CD4-positive, CD25-positive, alpha-beta regulatory T cell (primary cell): ENCODE results near the gene PYHIN1. TPM values are rescaled to one million over a fixed set of nuclear protein-coding genes. Genes with fewer than 3 reads are reported as not detected.

Experiments
- ATAC-seq, 2 donors: fragments of 150-1000 bp; cut with Tn5 transposase; one replicate each; pipeline ENCODE4 v1.10.0; 2021; ENCODE audit warnings: low read depth in 2 of 2, moderate number of reproducible peaks in 2 of 2, moderate library complexity in 1 of 2
- DNase-seq, 3 donors: peaks; one replicate each; pipeline versions ENCODE4 v3.0.0 to v3.0.0-alpha.2; 2012 to 2022; ENCODE audit warnings: mixed read lengths in 1 of 3
- H3K27ac ChIP-seq: one replicate; pipeline ENCODE4 v1.7.0; 2013; ENCODE audit warnings: mild to moderate bottlenecking, low read length; ENCODE audit not compliant: insufficient read depth, poor library complexity, severe bottlenecking
- H3K27me3 ChIP-seq: one replicate; pipeline ENCODE4 v1.7.0; 2013; ENCODE audit warnings: low read length; ENCODE audit not compliant: control insufficient read depth, insufficient read depth
- H3K36me3 ChIP-seq: one replicate; pipeline ENCODE4 v1.7.0; 2013; ENCODE audit warnings: mild to moderate bottlenecking, low read length, moderate library complexity; ENCODE audit not compliant: control insufficient read depth, insufficient read depth
- H3K4me1 ChIP-seq: 2 replicates; pipeline ENCODE4 v1.7.0; 2013; ENCODE audit warnings: mild to moderate bottlenecking, low read length; ENCODE audit not compliant: insufficient read depth, control insufficient read depth, poor library complexity, severe bottlenecking
- H3K4me3 ChIP-seq: one replicate; pipeline ENCODE4 v1.7.0; 2013; ENCODE audit warnings: low read depth, mild to moderate bottlenecking, low read length, moderate library complexity
- H3K9me3 ChIP-seq, 2 experiments: 1 replicate in 1 of 2; 2 replicates in 1 of 2; pipeline ENCODE4 v1.7.0; 2013; ENCODE audit warnings: low read length in 2 of 2, mild to moderate bottlenecking in 1 of 2, moderate library complexity in 1 of 2; ENCODE audit not compliant: control insufficient read depth in 2 of 2
- H3K27ac Mint-ChIP-seq, 3 donors: one replicate each; pipeline ENCODE4 v1.8.0; 2020 to 2022; ENCODE audit warnings: mild to moderate bottlenecking in 3 of 3, mixed read lengths in 3 of 3, moderate library complexity in 2 of 3
- H3K27me3 Mint-ChIP-seq: one replicate; pipeline ENCODE4 v1.8.0; 2022; ENCODE audit warnings: mild to moderate bottlenecking, mixed read lengths
- H3K36me3 Mint-ChIP-seq: one replicate; pipeline ENCODE4 v1.8.0; 2020; ENCODE audit warnings: mixed read lengths
- H3K4me1 Mint-ChIP-seq, 4 donors: one replicate each; pipeline ENCODE4 v1.8.0; 2020 to 2022; ENCODE audit warnings: mixed read lengths in 4 of 4, mild to moderate bottlenecking in 1 of 4
- H3K4me3 Mint-ChIP-seq, 4 donors: one replicate each; pipeline ENCODE4 v1.8.0; 2020 to 2022; ENCODE audit warnings: mild to moderate bottlenecking in 4 of 4, mixed read lengths in 4 of 4, moderate library complexity in 3 of 4
- H3K9me3 Mint-ChIP-seq, 7 donors: one replicate each; pipeline ENCODE4 v1.8.0; 2020 to 2022; ENCODE audit warnings: mixed read lengths in 7 of 7, mild to moderate bottlenecking in 3 of 7, moderate library complexity in 2 of 7
- polyA plus RNA-seq, 4 donors: library from polyadenylated mRNA; unstranded; fragments of 300-500 nt; fragmentation: Illumina TruSeq; gene quantifications; one replicate each; pipeline ENCODE4 v1.2.3, GENCODE V29; 2021
- total RNA-seq: library from RNA; stranded (reverse); gene quantifications from one replicate; pipeline ENCODE4 v1.2.3, GENCODE V29; 2022

Gene PYHIN1
- total and polyA plus RNA-seq, 5 donors from 2014 or later: 97.3 to 112 (median 98.6) TPM

GRCh38 chr1:158998037-158998780 is 66.9 kb downstream of the PYHIN1 start:
- peak overlapping the region; percentile 22 to 91 (median 44) for H3K4me3 Mint-ChIP-seq
- peaks cover 21% of the 10 kb centered on the region for H3K36me3 Mint-ChIP-seq
- Histone ChIP-seq H3K4me1 (peaks cover 28% of the 10 kb centered on the region), H3K36me3 (peaks cover 8% of the 10 kb centered on the region), H3K27ac (peak overlapping the region; percentile 48), H3K4me3 (peak overlapping the region; percentile 67), H3K9me3 (no peaks in the 10 kb centered on the region), H3K27me3 (no peaks in the 10 kb centered on the region)
- H3K4me1 Mint-ChIP-seq: peaks cover 24 to 43% (median 42%) of the 10 kb centered on the region in 4 donors
- peak overlapping the region in 2 of 3 donors; percentile 8 to 97 for H3K27ac Mint-ChIP-seq
- ATAC-seq (peak; percentile 25 to 29), DNase-seq (no peak)
- no peaks in the 10 kb centered on the region for H3K27me3 Mint-ChIP-seq
- peaks cover 0 to 8% (median 0%) of the 10 kb centered on the region in 7 donors for H3K9me3 Mint-ChIP-seq

- Mint-ChIP-seq H3K9me3 (peaks cover 0 to 3% (median 0%) of the 10 kb centered on the region in 7 donors), H3K4me3 (peak overlapping the region; percentile 14 to 91 (median 42)), H3K36me3 (peaks cover 15% of the 10 kb centered on the region), H3K4me1 (peaks cover 24 to 43% (median 42%) of the 10 kb centered on the region in 4 donors), H3K27me3 (no peaks in the 10 kb centered on the region), H3K27ac (peak overlapping the region in 1 of 3 donors; percentile 97)
- Histone ChIP-seq H3K27me3 (no peaks in the 10 kb centered on the region), H3K27ac (no peak overlapping the region), H3K9me3 (no peaks in the 10 kb centered on the region), H3K4me3 (peak overlapping the region; percentile 67), H3K36me3 (peaks cover 4% of the 10 kb centered on the region), H3K4me1 (peaks cover 28% of the 10 kb centered on the region)
- peak; percentile 32 to 84 (median 76) for DNase-seq
- peak; percentile 60 to 68 for ATAC-seq
These were observed 67.4 kb downstream of the PYHIN1 start for GRCh38 chr1:158998781-158999161.

GRCh38 chr1:158999316-159000069 is 68.1 kb downstream of the PYHIN1 start:
- H3K4me1 Mint-ChIP-seq: peaks cover 24 to 43% (median 42%) of the 10 kb centered on the region in 4 donors

GRCh38 chr1:159000070-159000409 is 68.7 kb downstream of the PYHIN1 start:
- ATAC-seq: no peak
- H3K27ac Mint-ChIP-seq: peak overlapping the region in 1 of 3 donors; percentile 34
- H3K4me3 ChIP-seq: no peak overlapping the region

More at GRCh38 chr1:158999316-159000069, 68.1 kb downstream of the PYHIN1 start:
- Histone ChIP-seq H3K4me1 (peaks cover 28% of the 10 kb centered on the region), H3K9me3 (no peaks in the 10 kb centered on the region), H3K27ac (no peak overlapping the region), H3K36me3 (peaks cover 4% of the 10 kb centered on the region), H3K27me3 (no peaks in the 10 kb centered on the region), H3K4me3 (no peak overlapping the region)
- H3K27me3 Mint-ChIP-seq: no peaks in the 10 kb centered on the region
- H3K27ac Mint-ChIP-seq: no peak overlapping the region
- H3K9me3 Mint-ChIP-seq: peaks cover 0 to 1% (median 0%) of the 10 kb centered on the region in 7 donors
- peaks cover 11% of the 10 kb centered on the region for H3K36me3 Mint-ChIP-seq
- no peak for ATAC-seq
- no peak overlapping the region for H3K4me3 Mint-ChIP-seq
- DNase-seq: no peak

GRCh38 chr1:159000625-159001024 is 69.3 kb downstream of the PYHIN1 start:
- no peak overlapping the region for H3K27ac ChIP-seq
- no peaks in the 10 kb centered on the region for H3K9me3 ChIP-seq
- peaks cover 24% of the 10 kb centered on the region for H3K4me1 ChIP-seq
- peak overlapping the region in 1 of 4 donors; percentile 13 for H3K4me3 Mint-ChIP-seq
- H3K4me1 Mint-ChIP-seq: peaks cover 17 to 38% (median 34%) of the 10 kb centered on the region in 4 donors
- no peak overlapping the region for H3K4me3 ChIP-seq
- H3K36me3 ChIP-seq: peaks cover 4% of the 10 kb centered on the region
- H3K27me3 Mint-ChIP-seq: no peaks in the 10 kb centered on the region
- peaks cover 4% of the 10 kb centered on the region for H3K36me3 Mint-ChIP-seq
- no peak overlapping the region for H3K27ac Mint-ChIP-seq
- no peaks in the 10 kb centered on the region for H3K9me3 Mint-ChIP-seq
- H3K27me3 ChIP-seq: no peaks in the 10 kb centered on the region
- ATAC-seq (no peak), DNase-seq (no peak)

More at GRCh38 chr1:159000070-159000409, 68.7 kb downstream of the PYHIN1 start:
- no peaks in the 10 kb centered on the region for H3K9me3 Mint-ChIP-seq
- no peak for DNase-seq
- H3K4me1 ChIP-seq: peaks cover 28% of the 10 kb centered on the region
- H3K9me3 ChIP-seq: no peaks in the 10 kb centered on the region
- no peaks in the 10 kb centered on the region for H3K27me3 Mint-ChIP-seq
- H3K36me3 Mint-ChIP-seq: peaks cover 6% of the 10 kb centered on the region
- H3K27me3 ChIP-seq: no peaks in the 10 kb centered on the region
- H3K36me3 ChIP-seq: peaks cover 4% of the 10 kb centered on the region
- H3K27ac ChIP-seq: no peak overlapping the region
- peaks cover 23 to 40% (median 38%) of the 10 kb centered on the region in 4 donors for H3K4me1 Mint-ChIP-seq
- H3K4me3 Mint-ChIP-seq: no peak overlapping the region

GRCh38 chr1:159005161-159005560 is 73.8 kb downstream of the PYHIN1 start:
- peak overlapping the region in 2 of 3 donors; percentile 11 to 82 for H3K27ac Mint-ChIP-seq
- DNase-seq: no peak
- H3K27me3 ChIP-seq: no peaks in the 10 kb centered on the region
- H3K4me1 Mint-ChIP-seq: peaks cover 7 to 46% (median 29%) of the 10 kb centered on the region in 4 donors
- peaks cover 3% of the 10 kb centered on the region for H3K36me3 Mint-ChIP-seq
- no peak for ATAC-seq
- H3K9me3 ChIP-seq: no peaks in the 10 kb centered on the region
- H3K4me1 ChIP-seq: peaks cover 20% of the 10 kb centered on the region
- H3K27me3 Mint-ChIP-seq: no peaks in the 10 kb centered on the region
- H3K4me3 Mint-ChIP-seq: no peak overlapping the region
- no peak overlapping the region for H3K4me3 ChIP-seq
- H3K27ac ChIP-seq: no peak overlapping the region
- peaks cover under 1% of the 10 kb centered on the region for H3K36me3 ChIP-seq
- H3K9me3 Mint-ChIP-seq: peaks cover 0 to 2% (median 0%) of the 10 kb centered on the region in 7 donors

- Mint-ChIP-seq H3K4me1 (peaks cover 7 to 46% (median 29%) of the 10 kb centered on the region in 4 donors), H3K27me3 (no peaks in the 10 kb centered on the region), H3K27ac (peak overlapping the region; percentile 11 to 91 (median 82)), H3K9me3 (peaks cover 0 to 2% (median 0%) of the 10 kb centered on the region in 7 donors), H3K4me3 (peak overlapping the region in 1 of 4 donors; percentile 29), H3K36me3 (peaks cover 8% of the 10 kb centered on the region)
- H3K4me1 ChIP-seq: peaks cover 20% of the 10 kb centered on the region
- no peak overlapping the region for H3K4me3 ChIP-seq
- DNase-seq: no peak
- H3K36me3 ChIP-seq: no peaks in the 10 kb centered on the region
- H3K27ac ChIP-seq: no peak overlapping the region
- H3K9me3 ChIP-seq: no peaks in the 10 kb centered on the region
- H3K27me3 ChIP-seq: no peaks in the 10 kb centered on the region
- ATAC-seq: no peak
These were observed 74.3 kb downstream of the PYHIN1 start for GRCh38 chr1:159005676-159006075.
